ENCODE measurements around the gene LKAAEAR1.
A peak's percentile ranks its signal among the peaks of the same experiment; 100 is the strongest.
"Not testable (repeated sequence)": the region's sequence is repeated elsewhere in the genome, so short reads cannot be mapped to it uniquely, and the experiment has no call there.

LKAAEAR1 gene

GRCh38 chr20:64099880-64100565 lies 15.8 kb upstream of the LKAAEAR1 start:
- FAIRE-seq (peak; percentile 66), DNase-seq (ENCODE audit: insufficient read length, low spot score) (no peak)

- FAIRE-seq = no peak
Measured at GRCh38 chr20:64099086-64099786, 15.0 kb upstream of the LKAAEAR1 start.

DNA sequence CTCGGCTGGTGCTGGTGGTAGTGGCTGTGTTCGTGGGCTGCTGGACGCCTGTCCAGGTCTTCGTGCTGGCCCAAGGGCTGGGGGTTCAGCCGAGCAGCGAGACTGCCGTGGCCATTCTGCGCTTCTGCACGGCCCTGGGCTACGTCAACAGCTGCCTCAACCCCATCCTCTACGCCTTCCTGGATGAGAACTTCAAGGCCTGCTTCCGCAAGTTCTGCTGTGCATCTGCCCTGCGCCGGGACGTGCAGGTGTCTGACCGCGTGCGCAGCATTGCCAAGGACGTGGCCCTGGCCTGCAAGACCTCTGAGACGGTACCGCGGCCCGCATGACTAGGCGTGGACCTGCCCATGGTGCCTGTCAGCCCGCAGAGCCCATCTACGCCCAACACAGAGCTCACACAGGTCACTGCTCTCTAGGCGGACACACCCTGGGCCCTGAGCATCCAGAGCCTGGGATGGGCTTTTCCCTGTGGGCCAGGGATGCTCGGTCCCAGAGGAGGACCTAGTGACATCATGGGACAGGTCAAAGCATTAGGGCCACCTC lies 14.3 kb upstream of the LKAAEAR1 start:
- DNase-seq (ENCODE audit: insufficient read length, low spot score) (no peak), FAIRE-seq (no peak)

More at GRCh38 chr20:64099086-64099786, 15.0 kb upstream of the LKAAEAR1 start:
- DNase-seq (ENCODE audit: insufficient read length, low spot score) = no peak

- no peak for DNase-seq (ENCODE audit: insufficient read length, low spot score)
- FAIRE-seq = no peak
Measured at GRCh38 chr20:64096535-64096934, 12.3 kb upstream of the LKAAEAR1 start.

- FAIRE-seq (peak; percentile 86), DNase-seq (ENCODE audit: insufficient read length, low spot score) (no peak)
Measured at GRCh38 chr20:64095927-64096326, 11.7 kb upstream of the LKAAEAR1 start.

GRCh38 chr20:64095455-64095854 lies 11.3 kb upstream of the LKAAEAR1 start:
- FAIRE-seq (no peak), DNase-seq (ENCODE audit: insufficient read length, low spot score) (no peak)

GRCh38 chr20:64093013-64093503 lies 8.9 kb upstream of the LKAAEAR1 start:
- FAIRE-seq = no peak
- DNase-seq (ENCODE audit: insufficient read length, low spot score) = no peak

GRCh38 chr20:64092258-64093012 lies 8.2 kb upstream of the LKAAEAR1 start:
- DNase-seq (ENCODE audit: insufficient read length, low spot score) (no peak), FAIRE-seq (peak; percentile 91)

DNA sequence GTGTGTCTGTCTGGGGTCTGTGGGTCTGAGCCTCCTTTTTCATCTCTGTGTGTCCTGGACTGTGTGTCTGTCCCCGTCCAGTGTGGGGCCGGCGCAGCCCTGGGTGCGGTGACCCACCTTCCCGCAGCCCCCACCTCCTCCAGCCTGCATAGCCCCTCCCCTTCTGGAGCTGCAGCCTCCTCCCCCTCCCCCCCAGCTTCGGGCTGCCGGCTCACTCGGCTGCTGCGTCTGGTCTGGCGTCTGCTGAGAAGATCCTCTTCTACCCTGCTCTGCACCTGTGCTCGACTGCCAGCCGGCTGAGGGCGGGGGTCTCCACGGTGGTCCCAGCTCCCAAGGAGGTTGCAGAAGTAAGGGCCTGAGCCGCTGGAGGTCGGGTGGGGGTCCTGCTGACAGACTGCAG lies 7.6 kb upstream of the LKAAEAR1 start:
- no peak for DNase-seq (ENCODE audit: insufficient read length, low spot score)
- FAIRE-seq = no peak

GRCh38 chr20:64091340-64091739 lies 7.1 kb upstream of the LKAAEAR1 start:
- FAIRE-seq (no peak), DNase-seq (ENCODE audit: insufficient read length, low spot score) (no peak)

GRCh38 chr20:64090165-64090564 lies 6.0 kb upstream of the LKAAEAR1 start:
- FAIRE-seq (peak; percentile 60), DNase-seq (ENCODE audit: insufficient read length, low spot score) (no peak)

DNA sequence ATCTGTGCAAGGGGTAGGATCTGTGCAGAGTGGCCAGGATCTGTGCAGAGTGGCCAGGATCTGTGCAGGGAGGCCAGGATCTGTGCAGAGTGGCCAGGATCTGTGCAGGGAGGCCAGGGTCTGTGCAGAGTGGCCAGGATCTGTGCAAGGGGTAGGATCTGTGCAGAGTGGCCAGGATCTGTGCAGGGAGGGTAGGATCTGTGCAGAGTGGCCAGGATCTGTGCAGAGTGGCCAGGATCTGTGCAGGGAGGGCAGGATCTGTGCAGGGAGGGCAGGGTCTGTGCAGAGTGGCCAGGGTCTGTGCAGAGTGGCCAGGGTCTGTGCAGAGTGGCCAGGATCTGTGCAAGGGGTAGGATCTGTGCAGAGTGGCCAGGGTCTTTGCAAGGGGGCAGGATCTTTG lies 4.4 kb upstream of the LKAAEAR1 start:
- peak; percentile 100 for FAIRE-seq
- not testable (repeated sequence) for DNase-seq (ENCODE audit: insufficient read length, low spot score)

GRCh38 chr20:64087226-64087825 lies 3.1 kb upstream of the LKAAEAR1 start:
- FAIRE-seq; DNase-seq (ENCODE audit: insufficient read length, low spot score): not testable (repeated sequence)

GRCh38 chr20:64086801-64087200 lies 2.6 kb upstream of the LKAAEAR1 start:
- FAIRE-seq (no peak), DNase-seq (ENCODE audit: insufficient read length, low spot score) (no peak)

DNA sequence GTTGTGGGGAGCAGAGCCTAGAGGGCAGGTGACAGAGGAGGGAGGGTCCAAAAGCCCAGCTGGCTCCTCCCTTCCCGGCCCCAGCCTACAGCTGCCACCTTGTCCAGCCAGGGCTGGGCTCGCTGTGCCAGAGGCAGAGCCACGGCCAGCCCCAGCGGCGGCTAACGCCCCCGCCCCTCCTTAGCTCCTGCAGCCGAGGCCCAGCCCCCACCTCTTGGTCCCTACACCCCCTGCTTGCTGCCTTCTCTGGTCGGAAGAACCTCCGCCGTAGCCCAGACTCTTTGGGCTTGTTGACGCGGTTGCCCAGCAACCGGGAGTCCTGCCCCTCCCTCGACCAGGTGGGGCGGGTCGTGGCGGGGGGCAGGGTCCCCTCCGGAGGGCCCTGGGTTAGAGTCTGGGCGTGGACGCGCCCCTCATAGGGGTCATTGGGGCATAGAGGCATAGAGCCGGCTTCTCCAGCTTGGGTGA lies 521 bp upstream of the LKAAEAR1 start:
- no peak for FAIRE-seq
- DNase-seq (ENCODE audit: insufficient read length, low spot score) = no peak

DNA sequence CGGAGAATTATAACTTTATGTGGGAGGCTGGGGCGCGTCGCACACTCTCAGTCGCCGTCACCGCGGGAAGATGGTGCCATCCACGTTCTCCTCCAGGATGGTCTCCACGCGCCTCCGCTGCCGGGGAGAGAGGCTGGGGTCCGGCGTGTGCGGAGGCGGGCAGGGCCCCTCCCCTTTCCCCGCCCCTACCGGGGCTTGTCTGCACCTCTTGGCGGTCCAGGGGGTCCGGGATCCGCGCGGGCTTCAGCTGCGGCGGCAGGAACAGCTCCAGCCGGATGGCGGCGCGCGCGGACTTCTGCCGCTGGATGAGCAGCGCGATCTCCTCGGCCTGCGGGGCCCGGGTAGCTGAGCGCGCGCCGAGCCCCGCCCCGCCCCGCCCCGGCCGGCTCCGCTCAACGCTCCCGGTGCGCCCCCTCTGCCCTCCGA lies 807 bp downstream of the LKAAEAR1 start:
- FAIRE-seq = peak; percentile 96
- peak; percentile 95 for DNase-seq (ENCODE audit: insufficient read length, low spot score)

GRCh38 chr20:64082820-64083377 lies 1.3 kb downstream of the LKAAEAR1 start:
- FAIRE-seq (peak; percentile 67), DNase-seq (ENCODE audit: insufficient read length, low spot score) (no peak)

GRCh38 chr20:64082126-64082731 lies 2.0 kb downstream of the LKAAEAR1 start:
- DNase-seq (ENCODE audit: insufficient read length, low spot score) = no peak
- peak; percentile 82 for FAIRE-seq

- no peak for FAIRE-seq
- no peak for DNase-seq (ENCODE audit: insufficient read length, low spot score)
Measured at GRCh38 chr20:64081624-64081964, 2.6 kb downstream of the LKAAEAR1 start.
